ENCODE results near the gene ZBTB20. TPM values are rescaled to one million over a fixed set of nuclear protein-coding genes. Genes with fewer than 3 reads are reported as not detected.

The ZBTB20 gene
- total RNA-seq, 1 experiment from 2014 or later = 2.5 TPM

DNA sequence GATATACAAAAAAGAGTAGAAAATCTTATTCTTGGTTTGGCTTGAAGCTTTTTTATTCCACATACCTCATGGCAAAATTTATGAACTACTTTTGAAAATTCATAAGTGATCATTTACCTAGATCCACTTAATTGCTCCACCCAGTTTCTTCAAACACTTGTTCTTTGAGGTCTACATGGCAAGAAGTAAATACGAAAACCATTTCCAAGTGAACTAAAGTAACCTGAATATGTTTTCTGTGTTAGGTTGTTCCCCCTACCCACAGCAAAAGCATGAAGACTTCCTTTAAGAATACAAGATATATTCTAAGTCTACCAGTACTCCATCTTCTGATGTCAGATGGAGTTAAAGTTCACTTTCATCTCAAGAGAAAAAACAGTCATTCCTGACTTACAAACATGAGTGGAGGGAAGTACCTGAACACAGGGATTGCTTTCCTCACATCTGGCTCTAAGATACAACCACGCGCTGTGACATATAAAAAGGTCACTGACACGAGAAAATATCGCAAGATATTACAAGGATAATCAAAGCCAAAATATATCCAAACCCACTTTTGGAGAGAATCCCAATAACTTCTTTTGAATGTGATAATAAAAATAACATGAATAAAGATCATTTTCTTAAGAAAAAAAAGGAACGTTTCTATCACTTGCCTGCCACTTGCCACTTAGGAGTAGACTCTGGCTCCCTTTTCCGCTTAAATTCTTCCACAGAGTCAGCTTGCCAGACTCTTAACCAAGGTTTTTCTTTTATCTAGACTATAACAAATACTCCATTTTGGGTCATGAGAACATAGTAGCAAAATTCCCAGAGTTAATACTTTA lies 428.8 kb downstream of the ZBTB20 start:
- DNase-seq (ENCODE audit: low read depth) = no peak

- DNase-seq (ENCODE audit: low read depth) = no peak
These were observed 430.2 kb downstream of the ZBTB20 start for GRCh38 chr3:114716916-114717315.

- no peak for DNase-seq (ENCODE audit: low read depth)
These were observed 431.0 kb downstream of the ZBTB20 start for GRCh38 chr3:114716126-114716525.

DNA sequence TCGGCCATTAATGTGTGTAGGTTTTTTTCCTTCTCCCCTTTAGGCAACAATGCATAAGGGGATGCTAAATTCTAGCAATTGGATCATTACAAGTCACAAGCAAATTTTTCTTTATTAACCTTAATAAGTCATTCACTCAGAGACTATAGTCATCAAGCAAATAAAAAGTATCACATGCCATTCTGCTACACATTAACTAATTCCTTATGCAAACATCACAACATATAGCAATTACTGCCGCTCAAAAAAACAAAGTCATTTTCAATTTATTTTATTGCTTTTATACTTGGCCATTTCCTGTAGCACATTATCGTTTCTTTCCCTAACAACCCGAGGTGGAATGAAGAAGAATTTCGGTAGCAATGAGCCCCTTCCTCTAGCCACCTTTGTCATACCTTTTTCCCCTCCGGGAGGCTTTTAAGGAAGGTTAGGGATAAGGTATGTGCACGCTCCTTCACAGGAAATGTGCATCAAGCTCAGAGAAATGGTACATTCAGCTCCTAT lies 432.1 kb downstream of the ZBTB20 start:
- DNase-seq (ENCODE audit: low read depth) = no peak

GRCh38 chr3:114714237-114714636 lies 432.9 kb downstream of the ZBTB20 start:
- no peak for DNase-seq (ENCODE audit: low read depth)

GRCh38 chr3:114712728-114713492 lies 434.2 kb downstream of the ZBTB20 start:
- DNase-seq (ENCODE audit: low read depth) = no peak

- no peak for DNase-seq (ENCODE audit: low read depth)
These were observed 435.7 kb downstream of the ZBTB20 start for GRCh38 chr3:114711321-114711886.

GRCh38 chr3:114709102-114709501 lies 438.0 kb downstream of the ZBTB20 start:
- DNase-seq (ENCODE audit: low read depth) = peak; percentile 4

- no peak for DNase-seq (ENCODE audit: low read depth)
These were observed 439.7 kb downstream of the ZBTB20 start for GRCh38 chr3:114707252-114707860.

DNA sequence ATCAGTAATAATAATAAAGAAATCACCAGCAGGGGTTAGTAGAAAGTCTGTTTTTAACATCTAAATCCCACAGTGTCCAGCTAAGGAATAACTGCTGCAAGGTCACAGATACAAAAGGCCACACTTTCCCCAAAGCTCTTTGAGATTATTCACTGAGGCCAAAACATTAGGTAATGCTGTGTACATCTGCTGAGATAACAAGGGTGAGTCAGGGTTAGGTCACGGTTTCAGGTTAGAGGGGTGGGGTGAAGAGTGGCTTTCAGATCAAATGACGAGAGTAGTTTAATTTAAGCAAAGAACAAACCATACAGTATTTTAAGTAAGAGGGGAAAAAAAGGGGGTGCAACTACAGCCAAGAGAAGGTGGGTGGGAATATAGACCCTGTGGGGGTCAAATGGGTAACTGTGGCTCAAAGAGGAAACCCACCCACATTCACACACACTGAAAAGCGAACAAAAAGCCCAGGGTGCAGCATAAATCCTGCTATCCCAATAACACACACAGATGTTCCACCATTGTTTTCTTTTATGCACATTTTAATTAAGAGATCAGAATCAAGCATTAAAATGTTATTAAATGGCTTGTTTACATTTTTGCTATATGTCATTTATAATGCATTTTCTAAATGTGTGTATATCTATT lies 440.4 kb downstream of the ZBTB20 start:
- DNase-seq (ENCODE audit: low read depth) = peak; percentile 87

- DNase-seq (ENCODE audit: low read depth) = no peak
These were observed 446.4 kb downstream of the ZBTB20 start for GRCh38 chr3:114700637-114701234.

- no peak for DNase-seq (ENCODE audit: low read depth)
These were observed 448.7 kb downstream of the ZBTB20 start for GRCh38 chr3:114698146-114699105.

DNA sequence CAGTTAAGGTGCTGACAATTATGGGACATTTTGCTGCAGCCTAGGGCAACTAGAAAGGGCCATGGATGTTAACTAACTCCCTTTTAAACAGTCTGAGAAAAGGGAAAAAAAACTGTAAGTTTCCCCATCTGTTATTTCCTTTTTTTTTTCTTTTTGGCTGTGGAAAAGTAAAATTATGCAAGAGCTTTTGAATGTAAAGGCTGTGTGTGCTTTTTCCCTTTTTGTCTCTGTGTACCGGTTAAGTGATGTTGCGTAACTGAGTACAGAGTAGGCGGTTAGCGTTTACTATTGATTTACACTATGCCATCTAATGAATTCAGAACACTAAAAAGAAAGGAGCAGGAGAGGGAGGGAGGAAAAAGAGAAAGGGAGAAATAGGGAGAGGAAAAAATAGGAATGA lies 449.7 kb downstream of the ZBTB20 start:
- DNase-seq (ENCODE audit: low read depth) = no peak

DNA sequence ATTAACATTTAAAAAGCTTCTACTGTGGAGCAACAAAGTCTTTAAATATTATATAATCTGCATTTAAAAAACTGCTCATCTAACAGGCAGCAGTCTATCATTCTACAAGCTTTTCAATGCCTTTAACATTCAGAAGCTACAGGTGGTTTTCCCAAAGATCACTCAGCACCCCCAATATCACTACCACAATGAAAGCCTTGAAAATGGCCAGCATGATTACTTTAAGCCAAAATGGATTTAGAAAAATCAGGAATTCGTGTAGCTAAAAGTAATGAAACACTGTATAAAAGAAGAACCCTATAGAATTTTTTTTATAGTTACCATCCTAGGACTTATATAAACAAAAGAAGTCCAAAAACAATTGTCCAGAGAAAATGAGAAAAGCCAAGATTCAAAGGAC lies 452.8 kb downstream of the ZBTB20 start:
- DNase-seq (ENCODE audit: low read depth) = no peak

DNA sequence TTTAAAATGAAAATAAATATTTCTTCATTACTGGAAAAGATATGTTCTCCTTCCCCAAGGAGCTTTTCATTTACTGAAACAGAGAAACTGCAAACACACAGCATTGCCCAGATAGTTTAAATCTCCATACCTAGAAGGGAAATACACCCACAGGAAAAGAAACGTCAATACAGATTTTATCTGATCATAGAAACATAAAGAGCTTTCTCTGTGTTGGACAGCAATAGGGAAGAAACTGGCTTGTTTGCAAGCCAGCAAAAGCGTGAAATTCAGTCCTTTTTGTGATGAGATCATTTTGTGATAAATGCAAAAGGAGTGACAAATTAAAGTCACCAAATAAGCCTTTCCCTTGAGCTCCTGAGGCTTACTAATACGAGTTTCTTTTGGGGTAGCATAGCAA lies 455.2 kb downstream of the ZBTB20 start:
- no peak for DNase-seq (ENCODE audit: low read depth)

- no peak for DNase-seq (ENCODE audit: low read depth)
These were observed 456.2 kb downstream of the ZBTB20 start for GRCh38 chr3:114690911-114691310.

DNA sequence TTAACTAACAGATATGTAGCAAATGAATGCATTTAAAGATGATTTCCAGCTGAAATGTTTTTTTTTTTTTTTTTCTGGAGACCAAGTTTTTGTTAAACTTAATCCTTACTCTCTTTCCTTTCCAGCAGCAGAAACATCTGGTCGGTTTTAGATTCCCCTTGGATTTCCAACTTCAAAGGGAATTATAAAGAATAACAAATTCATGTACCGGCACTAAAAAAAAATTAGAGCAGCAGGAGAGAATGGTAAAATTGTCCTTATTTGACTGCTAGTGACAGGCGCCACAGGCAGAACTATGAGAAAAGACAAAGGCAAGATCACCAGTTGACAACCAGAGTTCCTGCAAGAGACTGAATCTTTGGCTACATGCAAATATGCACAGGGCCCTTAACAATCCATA lies 459.9 kb downstream of the ZBTB20 start:
- no peak for DNase-seq (ENCODE audit: low read depth)

GRCh38 chr3:114686621-114687020 lies 460.5 kb downstream of the ZBTB20 start:
- DNase-seq (ENCODE audit: low read depth) = no peak

GRCh38 chr3:114685161-114685560 lies 461.9 kb downstream of the ZBTB20 start:
- no peak for DNase-seq (ENCODE audit: low read depth)

- no peak for DNase-seq (ENCODE audit: low read depth)
These were observed 466.8 kb downstream of the ZBTB20 start for GRCh38 chr3:114680299-114680698.

All from Daoy (cell line).